ENCODE results near the gene RAB40C.
"Not testable (repeated sequence)": the region's sequence is repeated elsewhere in the genome, so short reads cannot be mapped to it uniquely, and the experiment has no call there.

RAB40C gene

GRCh38 chr16:595942-596735 is 6.3 kb downstream of the RAB40C start:
- Histone ChIP-seq H3K36me3 (replicated peaks) (no peaks in the 10 kb centered on the region; the same call in 1 of the 2 replicates), H3K4me3 (no peak overlapping the region), H3K9me3 (no peaks in the 10 kb centered on the region), H3K4me1 (no peaks in the 10 kb centered on the region), H3K27me3 (ENCODE audit: low read depth) (no peaks in the 10 kb centered on the region)
- DNase-seq (ENCODE audit: low spot score in 2 of 2): no peak
- in situ Hi-C loops (cut with MboI; ENCODE audit: low sequenced_read_pairs): no loop called here

GRCh38 chr16:596736-597060 is 6.8 kb downstream of the RAB40C start:
- no peak for DNase-seq (ENCODE audit: low spot score in 2 of 2)
- no peaks in the 10 kb centered on the region; the same call in 1 of the 2 replicates for H3K36me3 ChIP-seq (replicated peaks)
- no peaks in the 10 kb centered on the region for H3K9me3 ChIP-seq
- H3K4me3 ChIP-seq: no peak overlapping the region
- no peaks in the 10 kb centered on the region for H3K27me3 ChIP-seq (ENCODE audit: low read depth)
- in situ Hi-C loops (cut with MboI; ENCODE audit: low sequenced_read_pairs): no loop called here
- H3K4me1 ChIP-seq: no peaks in the 10 kb centered on the region

GRCh38 chr16:597655-598054 is 7.8 kb downstream of the RAB40C start:
- H3K9me3 ChIP-seq; H3K4me1 ChIP-seq; in situ Hi-C loops (cut with MboI; ENCODE audit: low sequenced_read_pairs): not testable (repeated sequence)

GRCh38 chr16:598823-599739 is 9.2 kb downstream of the RAB40C start:
- in situ Hi-C loops (cut with MboI; ENCODE audit: low sequenced_read_pairs): no loop called here
- H3K9me3 ChIP-seq: no peaks in the 10 kb centered on the region
- no peaks in the 10 kb centered on the region; the same call in 1 of the 2 replicates for H3K36me3 ChIP-seq (replicated peaks)
- no peaks in the 10 kb centered on the region for H3K27me3 ChIP-seq (ENCODE audit: low read depth)
- H3K4me3 ChIP-seq: no peak overlapping the region
- DNase-seq (ENCODE audit: low spot score in 2 of 2): no peak
- H3K4me1 ChIP-seq: no peaks in the 10 kb centered on the region

More at GRCh38 chr16:597655-598054, 7.8 kb downstream of the RAB40C start:
- H3K4me3 ChIP-seq; H3K36me3 ChIP-seq (replicated peaks); H3K27me3 ChIP-seq (ENCODE audit: low read depth); DNase-seq (ENCODE audit: low spot score in 2 of 2): not testable (repeated sequence)

GRCh38 chr16:600781-601180 is 10.9 kb downstream of the RAB40C start:
- DNase-seq (ENCODE audit: low spot score in 2 of 2): no peak
- no peaks in the 10 kb centered on the region for H3K4me1 ChIP-seq
- H3K27me3 ChIP-seq (ENCODE audit: low read depth): no peaks in the 10 kb centered on the region
- H3K4me3 ChIP-seq: no peak overlapping the region
- no peaks in the 10 kb centered on the region; the same call in 1 of the 2 replicates for H3K36me3 ChIP-seq (replicated peaks)
- in situ Hi-C loops (cut with MboI; ENCODE audit: low sequenced_read_pairs): no loop called here
- peaks cover 4% of the 10 kb centered on the region for H3K9me3 ChIP-seq

- H3K36me3 ChIP-seq (replicated peaks): no peaks in the 10 kb centered on the region; the same call in 1 of the 2 replicates
- no peaks in the 10 kb centered on the region for H3K27me3 ChIP-seq (ENCODE audit: low read depth)
- no peaks in the 10 kb centered on the region for H3K4me1 ChIP-seq
- in situ Hi-C loops (cut with MboI; ENCODE audit: low sequenced_read_pairs): no loop called here
- no peak overlapping the region for H3K4me3 ChIP-seq
- DNase-seq (ENCODE audit: low spot score in 2 of 2): no peak
- peaks cover 4% of the 10 kb centered on the region for H3K9me3 ChIP-seq
Measured at GRCh38 chr16:603933-604332, 14.1 kb downstream of the RAB40C start.

GRCh38 chr16:606656-607307 is 16.9 kb downstream of the RAB40C start:
- DNase-seq (ENCODE audit: low spot score in 2 of 2): no peak
- Histone ChIP-seq H3K9me3 (peaks cover 4% of the 10 kb centered on the region), H3K4me3 (no peak overlapping the region), H3K27me3 (ENCODE audit: low read depth) (no peaks in the 10 kb centered on the region), H3K36me3 (replicated peaks) (no peaks in the 10 kb centered on the region), H3K4me1 (no peaks in the 10 kb centered on the region)
- in situ Hi-C loops (cut with MboI; ENCODE audit: low sequenced_read_pairs): no loop called here

DNA sequence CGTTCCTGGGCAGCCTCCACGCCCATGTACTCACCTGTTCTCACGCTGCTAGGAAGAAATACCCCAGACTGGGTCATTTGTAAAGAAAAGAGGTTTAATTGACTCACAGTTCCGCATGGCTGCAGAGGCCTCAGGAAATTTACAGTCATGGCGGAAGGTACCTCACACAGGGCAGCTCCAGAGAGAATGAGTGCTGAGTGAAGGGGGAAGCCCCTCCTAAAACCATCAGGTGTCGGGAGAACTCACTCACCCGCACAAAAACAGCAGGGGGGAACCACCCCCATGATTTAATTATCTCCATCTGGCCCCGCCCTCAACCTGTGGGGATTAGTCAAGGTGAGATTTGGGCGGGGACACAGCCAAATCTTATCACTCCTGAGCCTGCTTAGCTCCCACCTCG is 18.2 kb downstream of the RAB40C start:
- Histone ChIP-seq H3K27me3 (ENCODE audit: low read depth) (no peaks in the 10 kb centered on the region), H3K36me3 (replicated peaks) (no peaks in the 10 kb centered on the region), H3K4me1 (no peaks in the 10 kb centered on the region), H3K9me3 (peaks cover 4% of the 10 kb centered on the region), H3K4me3 (no peak overlapping the region)
- in situ Hi-C loops (cut with MboI; ENCODE audit: low sequenced_read_pairs): no loop called here
- DNase-seq (ENCODE audit: low spot score in 2 of 2): no peak

DNA sequence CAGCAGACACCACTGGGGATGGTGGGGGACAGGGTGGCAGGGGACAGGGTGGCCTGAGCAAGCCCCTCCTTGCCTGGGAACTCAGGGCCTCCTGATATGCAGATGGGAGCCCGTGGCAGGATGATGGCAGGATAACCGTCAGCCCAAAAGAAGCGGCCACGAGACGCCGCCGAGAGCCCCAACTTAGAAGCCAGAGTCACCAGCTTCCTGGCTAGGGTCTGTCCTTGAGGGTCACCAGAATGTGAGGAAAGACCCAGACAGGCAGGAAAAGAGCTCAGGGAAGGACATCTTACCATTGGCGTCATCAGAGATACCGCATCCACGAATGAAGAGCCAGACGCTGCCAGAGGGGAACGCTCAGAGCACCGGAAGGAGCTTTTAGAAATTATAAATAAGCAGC is 19.4 kb downstream of the RAB40C start:
- in situ Hi-C loops (cut with MboI; ENCODE audit: low sequenced_read_pairs): no loop called here
- DNase-seq (ENCODE audit: low spot score in 2 of 2): no peak

GRCh38 chr16:609984-610383 is 20.1 kb downstream of the RAB40C start:
- in situ Hi-C loops (cut with MboI; ENCODE audit: low sequenced_read_pairs): no loop called here
- no peak overlapping the region for H3K4me3 ChIP-seq
- DNase-seq (ENCODE audit: low spot score in 2 of 2): no peak
- peaks cover 4% of the 10 kb centered on the region for H3K9me3 ChIP-seq
- H3K36me3 ChIP-seq (replicated peaks): no peaks in the 10 kb centered on the region
- H3K27me3 ChIP-seq (ENCODE audit: low read depth): no peaks in the 10 kb centered on the region
- no peaks in the 10 kb centered on the region for H3K4me1 ChIP-seq

More for the DNA sequence above, 19.4 kb downstream of the RAB40C start:
- no peak overlapping the region for H3K4me3 ChIP-seq
- H3K27me3 ChIP-seq (ENCODE audit: low read depth): no peaks in the 10 kb centered on the region
- H3K4me1 ChIP-seq: no peaks in the 10 kb centered on the region
- peaks cover 4% of the 10 kb centered on the region for H3K9me3 ChIP-seq
- H3K36me3 ChIP-seq (replicated peaks): no peaks in the 10 kb centered on the region

- Histone ChIP-seq H3K9me3 (no peaks in the 10 kb centered on the region), H3K4me1 (no peaks in the 10 kb centered on the region), H3K27me3 (ENCODE audit: low read depth) (no peaks in the 10 kb centered on the region), H3K4me3 (no peak overlapping the region), H3K36me3 (replicated peaks) (no peaks in the 10 kb centered on the region)
- in situ Hi-C loops (cut with MboI; ENCODE audit: low sequenced_read_pairs): no loop called here
- DNase-seq (ENCODE audit: low spot score in 2 of 2): peak in 1 of 2 experiments; percentile 65
Measured at GRCh38 chr16:610513-611381, 20.9 kb downstream of the RAB40C start.

- H3K36me3 ChIP-seq (replicated peaks): no peaks in the 10 kb centered on the region
Measured at GRCh38 chr16:615122-615521, 25.3 kb downstream of the RAB40C start.

More at GRCh38 chr16:615122-615521, 25.3 kb downstream of the RAB40C start:
- DNase-seq (ENCODE audit: low spot score in 2 of 2): no peak
- Histone ChIP-seq H3K9me3 (no peaks in the 10 kb centered on the region), H3K4me1 (no peaks in the 10 kb centered on the region), H3K4me3 (no peak overlapping the region), H3K27me3 (ENCODE audit: low read depth) (no peaks in the 10 kb centered on the region)
- in situ Hi-C loops (cut with MboI; ENCODE audit: low sequenced_read_pairs): no loop called here

Measured in HAP-1 (cell line).